SK-N-SH (cell line): ENCODE results near the gene PYGO2.
A peak's percentile ranks its signal among the peaks of the same experiment; 100 is the strongest.

ENCODE experiments used
- EP300 ChIP-seq, 2 experiments: IDR thresholded peaks; 2 replicates each; pipeline versions ENCODE4 v1.4.0 to v1.6.1; 2012; ENCODE audit warnings: borderline replicate concordance in 1 of 2, low read depth in 1 of 2, low read length in 1 of 2
- EZH2phosphoT487 ChIP-seq: fragments of 200-600 bp; sonication (generic); IDR thresholded peaks from 2 replicates; pipeline ENCODE4 v1.6.1; 2017; ENCODE audit warnings: low read depth, mixed run types, mild to moderate bottlenecking, antibody characterized with exemption, moderate library complexity, borderline replicate concordance
- POLR2AphosphoS5 ChIP-seq: IDR thresholded peaks from 2 replicates; pipeline ENCODE4 v1.6.1; 2012; ENCODE audit warnings: low read depth, low read length
- RAD21 ChIP-seq: IDR thresholded peaks from 2 replicates; pipeline ENCODE4 v1.6.1; 2012; ENCODE audit warnings: mild to moderate bottlenecking, low read length
- SIN3A ChIP-seq: IDR thresholded peaks from 2 replicates; pipeline ENCODE4 v1.6.1; 2012; ENCODE audit warnings: low read depth, mild to moderate bottlenecking, low read length, moderate library complexity, borderline replicate concordance
- TAF1 ChIP-seq: IDR thresholded peaks from 2 replicates; pipeline ENCODE4 v1.6.1; 2012; ENCODE audit warnings: low read depth, mild to moderate bottlenecking, low read length, moderate library complexity, borderline replicate concordance
- TF ChIP-seq, protein P1 (sequence below): fragments of 200-600 bp; sonication (generic); IDR thresholded peaks from 2 replicates; pipeline ENCODE4 v1.6.1; 2017; ENCODE audit warnings: antibody characterized with exemption, mild to moderate bottlenecking, moderate library complexity
- TF ChIP-seq, protein P2 (sequence below): IDR thresholded peaks from 2 replicates; pipeline ENCODE4 v1.4.0; 2012; ENCODE audit warnings: low read depth
- TF ChIP-seq, protein P3 (sequence below): IDR thresholded peaks from 2 replicates; pipeline ENCODE4 v1.4.0; 2012; ENCODE audit warnings: low read depth, borderline replicate concordance

DNA sequence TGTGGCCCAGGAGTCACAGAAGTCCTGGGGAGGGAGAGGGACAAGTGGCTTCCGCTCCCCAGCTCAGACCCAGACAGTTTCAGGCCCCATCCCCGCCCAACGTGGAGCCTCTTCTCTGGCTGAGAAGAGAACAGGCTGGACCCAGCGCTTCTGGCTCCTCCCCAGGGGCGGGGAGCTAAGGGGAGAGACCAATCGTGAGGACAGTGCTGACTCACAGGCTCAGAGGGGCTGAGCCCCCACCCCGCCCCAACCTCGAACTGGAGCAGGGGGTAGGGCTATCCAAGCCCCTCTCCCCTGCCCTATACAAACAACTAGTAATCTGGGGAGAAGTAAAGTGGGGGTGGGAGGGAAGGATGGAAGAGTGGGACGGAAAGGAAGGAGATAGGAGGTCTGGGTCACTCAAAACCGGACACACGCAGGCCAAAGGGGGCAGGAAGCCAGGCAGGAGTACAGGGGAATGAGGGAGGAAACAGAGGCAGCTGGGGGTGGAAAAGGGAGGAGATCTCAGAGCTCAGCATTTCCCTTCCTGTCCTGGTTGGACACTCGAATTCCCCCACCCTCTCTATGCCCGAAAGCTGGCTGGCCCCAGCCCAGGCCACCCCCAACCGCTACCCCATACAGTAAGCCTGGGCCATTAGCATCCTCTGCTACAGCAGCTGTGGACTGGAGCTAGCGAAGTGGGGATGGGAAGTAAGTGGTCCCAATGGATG, 9.2 kb upstream of the PYGO2 start, which contains the start of gene SHC1:
- TF ChIP-seq, protein P1, sequence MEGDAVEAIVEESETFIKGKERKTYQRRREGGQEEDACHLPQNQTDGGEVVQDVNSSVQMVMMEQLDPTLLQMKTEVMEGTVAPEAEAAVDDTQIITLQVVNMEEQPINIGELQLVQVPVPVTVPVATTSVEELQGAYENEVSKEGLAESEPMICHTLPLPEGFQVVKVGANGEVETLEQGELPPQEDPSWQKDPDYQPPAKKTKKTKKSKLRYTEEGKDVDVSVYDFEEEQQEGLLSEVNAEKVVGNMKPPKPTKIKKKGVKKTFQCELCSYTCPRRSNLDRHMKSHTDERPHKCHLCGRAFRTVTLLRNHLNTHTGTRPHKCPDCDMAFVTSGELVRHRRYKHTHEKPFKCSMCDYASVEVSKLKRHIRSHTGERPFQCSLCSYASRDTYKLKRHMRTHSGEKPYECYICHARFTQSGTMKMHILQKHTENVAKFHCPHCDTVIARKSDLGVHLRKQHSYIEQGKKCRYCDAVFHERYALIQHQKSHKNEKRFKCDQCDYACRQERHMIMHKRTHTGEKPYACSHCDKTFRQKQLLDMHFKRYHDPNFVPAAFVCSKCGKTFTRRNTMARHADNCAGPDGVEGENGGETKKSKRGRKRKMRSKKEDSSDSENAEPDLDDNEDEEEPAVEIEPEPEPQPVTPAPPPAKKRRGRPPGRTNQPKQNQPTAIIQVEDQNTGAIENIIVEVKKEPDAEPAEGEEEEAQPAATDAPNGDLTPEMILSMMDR: no peak
- TF ChIP-seq EZH2phosphoT487: no peak
- TF ChIP-seq EP300 (IDR thresholded peaks at IDR 0.05; ENCODE audit: borderline replicate concordance in 1 of 2, low read depth in 1 of 2, low read length in 1 of 2): no peak; a peak in 1 of 4 replicates
- TF ChIP-seq RAD21: no peak
- peak; percentile 53; the same call in 1 of the 2 replicates for TF ChIP-seq SIN3A
- TF ChIP-seq TAF1: peak; percentile 95
- TF ChIP-seq, protein P2, sequence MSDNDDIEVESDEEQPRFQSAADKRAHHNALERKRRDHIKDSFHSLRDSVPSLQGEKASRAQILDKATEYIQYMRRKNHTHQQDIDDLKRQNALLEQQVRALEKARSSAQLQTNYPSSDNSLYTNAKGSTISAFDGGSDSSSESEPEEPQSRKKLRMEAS: peak; percentile 47
- TF ChIP-seq, protein P3, sequence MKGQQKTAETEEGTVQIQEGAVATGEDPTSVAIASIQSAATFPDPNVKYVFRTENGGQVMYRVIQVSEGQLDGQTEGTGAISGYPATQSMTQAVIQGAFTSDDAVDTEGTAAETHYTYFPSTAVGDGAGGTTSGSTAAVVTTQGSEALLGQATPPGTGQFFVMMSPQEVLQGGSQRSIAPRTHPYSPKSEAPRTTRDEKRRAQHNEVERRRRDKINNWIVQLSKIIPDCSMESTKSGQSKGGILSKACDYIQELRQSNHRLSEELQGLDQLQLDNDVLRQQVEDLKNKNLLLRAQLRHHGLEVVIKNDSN: no peak
- TF ChIP-seq POLR2AphosphoS5: peak; percentile 99
